IMR-90 (cell line): ENCODE results near the gene SLC4A5. TPM values are rescaled to one million over a fixed set of nuclear protein-coding genes. Genes with fewer than 3 reads are reported as not detected.

ENCODE experiments used
- ATAC-seq: fragments of 200-7000 bp; cut with Tn5 transposase; 2 replicates; pipeline ENCODE4 v1.9.1; 2020; ENCODE audit warnings: low read depth, mild to moderate bottlenecking, moderate library complexity
- BruUV-seq: library from RNA; stranded (reverse); fragments of 400-500 nt; replicated peaks from 2 replicates; lab custom pipeline; 2021; lab: Mats Ljungman, UMichigan
- CTCF ChIA-PET: fragments of 300-600 bp; formaldehyde crosslinking; extraction: SDS; loops from one replicate; lab custom pipeline; 2021; ENCODE audit warnings: antibody characterized with exemption; lab: Yijun Ruan, JAX
- POLR2A ChIA-PET: fragments of 300-600 bp; sonication (Branson Sonifier 250); formaldehyde crosslinking; loops from one replicate; lab custom pipeline; 2022; ENCODE audit warnings: antibody characterized with exemption; ENCODE audit not compliant: unreplicated experiment; lab: Charles Lee
- DNase-seq: peaks from one replicate; pipeline ENCODE4 v3.0.0; 2013
- H2AFZ ChIP-seq: replicated peaks from 2 replicates; pipeline ENCODE3; 2013; ENCODE audit warnings: low read length, mild to moderate bottlenecking; ENCODE audit not compliant: poor library complexity
- H2AK5ac ChIP-seq: 2 replicates; pipeline ENCODE4 v1.6.1; 2013; ENCODE audit warnings: low read depth, low read length, inconsistent platforms
- H2AK9ac ChIP-seq: replicated peaks from 2 replicates; pipeline ENCODE3; 2013; ENCODE audit warnings: mild to moderate bottlenecking, low read depth, low read length, moderate library complexity; ENCODE audit not compliant: poor library complexity
- H2BK120ac ChIP-seq: 2 replicates; pipeline ENCODE4 v1.6.1; 2013; ENCODE audit warnings: low read depth, low read length, inconsistent platforms
- H2BK15ac ChIP-seq: 3 replicates; pipeline ENCODE4 v1.6.1; 2013; ENCODE audit warnings: low read depth, low read length, inconsistent platforms
- H2BK20ac ChIP-seq: 2 replicates; pipeline ENCODE4 v1.6.1; 2013; ENCODE audit warnings: low read depth, mild to moderate bottlenecking, inconsistent platforms, low read length, moderate library complexity
- H2BK5ac ChIP-seq: 2 replicates; pipeline ENCODE4 v1.6.1; 2013; ENCODE audit warnings: mild to moderate bottlenecking, low read depth, low read length, inconsistent platforms; ENCODE audit not compliant: poor library complexity, severe bottlenecking
- H3K14ac ChIP-seq: replicated peaks from 2 replicates; pipeline ENCODE4 v1.6.1; 2013; ENCODE audit warnings: low read depth, low read length, inconsistent platforms
- H3K18ac ChIP-seq: 2 replicates; pipeline ENCODE4 v1.6.1; 2013; ENCODE audit warnings: low read depth, low read length, control low read depth
- H3K23ac ChIP-seq: 2 replicates; pipeline ENCODE4 v1.6.1; 2013; ENCODE audit warnings: low read depth, low read length, inconsistent platforms
- H3K27ac ChIP-seq: 2 replicates; pipeline ENCODE4 v1.5.1; 2013; ENCODE audit warnings: mild to moderate bottlenecking, control low read depth, low read length; ENCODE audit not compliant: insufficient read depth
- H3K27me3 ChIP-seq: 2 replicates; pipeline ENCODE4 v1.6.1; 2013; ENCODE audit warnings: low read length; ENCODE audit not compliant: control insufficient read depth, insufficient read depth
- H3K36me3 ChIP-seq: 2 replicates; pipeline ENCODE4 v1.6.1; 2013; ENCODE audit warnings: low read length, mixed read lengths; ENCODE audit not compliant: control insufficient read depth, insufficient read depth
- H3K4ac ChIP-seq: 2 replicates; pipeline ENCODE4 v1.6.1; 2013; ENCODE audit warnings: low read depth, low read length, inconsistent platforms
- H3K4me1 ChIP-seq: 2 replicates; pipeline ENCODE4 v1.6.1; 2013; ENCODE audit warnings: low read length, mixed read lengths; ENCODE audit not compliant: control insufficient read depth, insufficient read depth
- H3K4me2 ChIP-seq: 2 replicates; pipeline ENCODE4 v1.6.1; 2013; ENCODE audit warnings: low read depth, mild to moderate bottlenecking, control low read depth, low read length, moderate library complexity
- H3K4me3 ChIP-seq: 2 replicates; pipeline ENCODE4 v1.5.1; 2013; ENCODE audit warnings: low read depth, mild to moderate bottlenecking, control low read depth, low read length, moderate library complexity; ENCODE audit not compliant: insufficient read depth
- H3K56ac ChIP-seq: 2 replicates; pipeline ENCODE4 v1.6.1; 2013; ENCODE audit warnings: low read length, inconsistent platforms; ENCODE audit not compliant: insufficient read depth; ENCODE audit errors: extremely low read depth
- H3K79me1 ChIP-seq, 2 experiments: 2 replicates each; pipeline ENCODE4 v1.6.1; 2013; ENCODE audit warnings: low read length in 2 of 2, inconsistent platforms in 1 of 2, low read depth in 1 of 2
- H3K9ac ChIP-seq: 2 replicates; pipeline ENCODE4 v1.6.1; 2013; ENCODE audit warnings: low read depth, low read length, control low read depth
- H3K9me1 ChIP-seq: 2 replicates; pipeline ENCODE4 v1.6.1; 2013; ENCODE audit warnings: low read length, inconsistent platforms; ENCODE audit not compliant: insufficient read depth
- H3K9me3 ChIP-seq: 2 replicates; pipeline ENCODE4 v1.6.1; 2013; ENCODE audit warnings: low read length; ENCODE audit not compliant: control insufficient read depth, insufficient read depth
- H4K20me1 ChIP-seq: 2 replicates; pipeline ENCODE4 v1.6.1; 2013; ENCODE audit warnings: low read length, inconsistent platforms; ENCODE audit not compliant: insufficient read depth
- H4K5ac ChIP-seq: 2 replicates; pipeline ENCODE4 v1.6.1; 2013; ENCODE audit warnings: mild to moderate bottlenecking, low read depth, low read length, control low read depth
- H4K8ac ChIP-seq, 2 experiments: 2 replicates each; pipeline ENCODE4 v1.6.1; 2013; ENCODE audit warnings: low read depth in 2 of 2, low read length in 2 of 2, control low read depth in 1 of 2, inconsistent platforms in 1 of 2
- H4K91ac ChIP-seq: 2 replicates; pipeline ENCODE4 v1.6.1; 2013; ENCODE audit warnings: low read depth, low read length, inconsistent platforms; ENCODE audit not compliant: insufficient read depth
- BHLHE40 ChIP-seq: fragments of 150-350 bp; IDR thresholded peaks from 2 replicates; pipeline ENCODE4 v1.6.1; 2016; ENCODE audit warnings: mild to moderate bottlenecking, low read depth, low read length
- CEBPB ChIP-seq: IDR thresholded peaks from 2 replicates; pipeline ENCODE4 v1.6.1; 2012; ENCODE audit warnings: low read depth, low read length, improper control_type of control experiment
- CHD1 ChIP-seq: IDR thresholded peaks from 2 replicates; pipeline ENCODE4 v1.6.1; 2012; ENCODE audit warnings: low read depth, low read length, improper control_type of control experiment
- CTCF ChIP-seq: conservative IDR thresholded peaks from 2 replicates; pipeline ENCODE4 v1.5.1; 2012; ENCODE audit warnings: mild to moderate bottlenecking, low read depth, low read length, improper control_type of control experiment
- ELK1 ChIP-seq: fragments of 150-350 bp; IDR thresholded peaks from 2 replicates; pipeline ENCODE4 v1.6.1; 2016; ENCODE audit warnings: low read depth, mild to moderate bottlenecking, low read length, moderate library complexity, borderline replicate concordance
- FOS ChIP-seq: fragments of 150-350 bp; IDR thresholded peaks from 2 replicates; pipeline ENCODE4 v1.6.1; 2016; ENCODE audit warnings: low read depth, low read length
- MAFK ChIP-seq: IDR thresholded peaks from 2 replicates; pipeline ENCODE4 v1.6.1; 2012; ENCODE audit warnings: low read depth, low read length, improper control_type of control experiment
- MAZ ChIP-seq: IDR thresholded peaks from 2 replicates; pipeline ENCODE4 v1.6.1; 2012; ENCODE audit warnings: low read depth, mild to moderate bottlenecking, low read length, improper control_type of control experiment, moderate library complexity, borderline replicate concordance
- MXI1 ChIP-seq: IDR thresholded peaks from 2 replicates; pipeline ENCODE4 v1.6.1; 2012; ENCODE audit warnings: low read depth, mild to moderate bottlenecking, low read length, moderate library complexity, borderline replicate concordance
- NFE2L2 ChIP-seq: fragments of 150-350 bp; IDR thresholded peaks from 2 replicates; pipeline ENCODE4 v1.6.1; 2016; ENCODE audit warnings: low read depth, mild to moderate bottlenecking, low read length
- POLR2A ChIP-seq: IDR thresholded peaks from 2 replicates; pipeline ENCODE4 v1.6.1; 2012; ENCODE audit warnings: mild to moderate bottlenecking, low read depth, low read length
- RCOR1 ChIP-seq: IDR thresholded peaks from 2 replicates; pipeline ENCODE4 v1.6.1; 2012; ENCODE audit warnings: mild to moderate bottlenecking, low read length, improper control_type of control experiment; ENCODE audit not compliant: insufficient replicate concordance
- RFX5 ChIP-seq: IDR thresholded peaks from 2 replicates; pipeline ENCODE4 v1.8.0; 2012; ENCODE audit warnings: low read depth, mild to moderate bottlenecking, low read length, moderate library complexity
- SMC3 ChIP-seq: fragments of 150-350 bp; IDR thresholded peaks from 2 replicates; pipeline ENCODE4 v1.6.1; 2016; ENCODE audit warnings: low read depth, mild to moderate bottlenecking, antibody characterized with exemption, low read length, moderate library complexity
- WGBS, 2 experiments: methylation state at CpG; one replicate each; pipeline versions ENCODE4 v1.1.5 to v1.1.7; 2013; ENCODE audit warnings: missing lambda C conversion rate in 2 of 2; ENCODE audit not compliant: insufficient read length in 1 of 2; ENCODE audit errors: extremely low coverage in 2 of 2; 5-methylcytosine and 5-hydroxymethylcytosine counted together
- dilution Hi-C: fragments of 300-500 bp; cut with HindIII; formaldehyde crosslinking; loops from one replicate; pipeline ENCODE4 v1.14.3; 2018; ENCODE audit warnings: low sequenced_read_pairs; ENCODE audit not compliant: unreplicated experiment
- in situ Hi-C: fragments of 300-500 bp; cut with MboI; formaldehyde crosslinking; loops from 3 replicates; pipeline ENCODE4 v1.14.3; 2019; ENCODE audit warnings: low sequenced_read_pairs, inconsistent platforms, mixed read lengths
- intact Hi-C: fragments of 100-400 bp; cut with micrococcal nuclease; formaldehyde crosslinking; loops from 2 replicates; pipeline ENCODE4 v1.10.0; 2022
- polyA plus RNA-seq, 3 experiments: library from polyadenylated mRNA; depleted of rRNA; stranded (reverse); fragments of >200 nt; gene quantifications; 2 replicates each; pipeline ENCODE4 v1.2.3, GENCODE V29; 2012; ENCODE audit warnings: low replicate concordance in 1 of 3
- total RNA-seq: library from RNA; depleted of rRNA; stranded (reverse); fragments of >200 nt; gene quantifications from 2 replicates; pipeline ENCODE4 v1.2.3, GENCODE V29; 2012
- TF ChIP-seq, protein P1 (sequence below): fragments of 150-350 bp; IDR thresholded peaks from 2 replicates; pipeline ENCODE4 v1.6.1; 2017; ENCODE audit warnings: mild to moderate bottlenecking, antibody characterized with exemption, low read length, low read depth

Gene SLC4A5
- total and polyA plus RNA-seq, 2 of the 4 experiments (the other 2 are of a cell fraction) = 0.18 to 0.22 TPM

GRCh38 chr2:74371421-74371820 is 28.2 kb upstream of the SLC4A5 start:
- Histone ChIP-seq H3K4me1 (peaks cover 3% of the 10 kb centered on the region; the same call in 1 of the 2 replicates), H4K8ac (no peak overlapping the region), H3K23ac (no peak overlapping the region), H2BK5ac (no peak overlapping the region), H4K91ac (no peak overlapping the region), H2BK120ac (no peak overlapping the region), H3K27me3 (no peaks in the 10 kb centered on the region), H4K5ac (no peak overlapping the region), H2AFZ (no peak overlapping the region), H3K56ac (no peak overlapping the region), H3K9me1 (peaks cover 3% of the 10 kb centered on the region; the same call in 1 of the 2 replicates), H2AK9ac (no peak overlapping the region), H3K14ac (no peak overlapping the region), H3K4ac (no peak overlapping the region), H3K27ac (no peak overlapping the region), H3K79me1 (peaks cover 9 to 40% of the 10 kb centered on the region in 2 experiments), H3K9ac (no peak overlapping the region), H2AK5ac (no peak overlapping the region), H3K4me3 (no peak overlapping the region), H2BK15ac (no peak overlapping the region), H2BK20ac (no peak overlapping the region), H3K9me3 (no peaks in the 10 kb centered on the region), H4K20me1 (peaks cover 26% of the 10 kb centered on the region), H3K18ac (no peak overlapping the region), H3K4me2 (no peak overlapping the region), H3K36me3 (peaks cover 59% of the 10 kb centered on the region)
- no peak for ATAC-seq
- in situ Hi-C loops (no loop called here), dilution Hi-C loops (no loop called here), intact Hi-C loops (no loop called here)
- DNase-seq = no peak
- BruUV-seq = no TSS peak
- WGBS, 2 experiments = 100% methylated on average over 4 of the region's 9 CpGs; no CpG with 5 or more reads in 1 of the 2 experiments
- ChIA-PET POLR2A (no interaction called here), CTCF (no interaction called here)
- TF ChIP-seq MAZ (no peak), CEBPB (no peak), CHD1 (no peak), SMC3 (no peak), MXI1 (no peak), POLR2A (no peak), CTCF (no peak), ELK1 (no peak), BHLHE40 (no peak), NFE2L2 (no peak), RFX5 (no peak), FOS (no peak), MAFK (no peak), RCOR1 (no peak)
- TF ChIP-seq, protein P1, sequence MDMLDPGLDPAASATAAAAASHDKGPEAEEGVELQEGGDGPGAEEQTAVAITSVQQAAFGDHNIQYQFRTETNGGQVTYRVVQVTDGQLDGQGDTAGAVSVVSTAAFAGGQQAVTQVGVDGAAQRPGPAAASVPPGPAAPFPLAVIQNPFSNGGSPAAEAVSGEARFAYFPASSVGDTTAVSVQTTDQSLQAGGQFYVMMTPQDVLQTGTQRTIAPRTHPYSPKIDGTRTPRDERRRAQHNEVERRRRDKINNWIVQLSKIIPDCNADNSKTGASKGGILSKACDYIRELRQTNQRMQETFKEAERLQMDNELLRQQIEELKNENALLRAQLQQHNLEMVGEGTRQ = no peak
